AG10803 (cell line): ENCODE data around the gene NIPAL3.
A peak's percentile ranks its signal among the peaks of the same experiment; 100 is the strongest.

Source experiments
- DNase-seq: peaks from one replicate; pipeline ENCODE4 v3.0.0; 2010; ENCODE audit warnings: low read depth
- H3K4me3 ChIP-seq: 2 replicates; pipeline ENCODE4 v1.5.1; 2011; ENCODE audit warnings: mild to moderate bottlenecking, low read length, control low read depth
- TF ChIP-seq, protein P1 (sequence below): conservative IDR thresholded peaks from 2 replicates; pipeline ENCODE4 v1.5.1; 2011; ENCODE audit warnings: mild to moderate bottlenecking, low read length, control low read depth, inconsistent platforms

Gene NIPAL3

DNA sequence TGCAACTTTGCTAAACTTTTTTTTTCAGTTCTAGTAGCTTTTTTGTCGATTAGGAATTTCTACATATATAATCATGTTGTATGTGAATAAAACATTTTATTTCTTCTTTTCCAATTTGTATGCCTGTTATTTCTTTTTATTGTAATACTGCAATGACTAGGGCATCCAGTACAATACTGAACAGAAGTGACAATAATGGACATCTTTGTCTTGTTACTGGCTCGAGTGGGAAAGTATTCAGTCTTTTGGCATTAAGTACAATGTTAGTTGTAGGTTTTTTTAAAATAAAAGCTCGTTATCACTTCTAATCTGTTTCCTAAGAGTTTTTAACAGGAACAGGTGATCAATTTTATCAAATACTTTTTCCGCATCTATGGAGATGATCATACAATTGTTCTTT lies 11.8 kb upstream of the NIPAL3 start:
- no peak for DNase-seq
- H3K4me3 ChIP-seq: no peak overlapping the region
- TF ChIP-seq, protein P1, sequence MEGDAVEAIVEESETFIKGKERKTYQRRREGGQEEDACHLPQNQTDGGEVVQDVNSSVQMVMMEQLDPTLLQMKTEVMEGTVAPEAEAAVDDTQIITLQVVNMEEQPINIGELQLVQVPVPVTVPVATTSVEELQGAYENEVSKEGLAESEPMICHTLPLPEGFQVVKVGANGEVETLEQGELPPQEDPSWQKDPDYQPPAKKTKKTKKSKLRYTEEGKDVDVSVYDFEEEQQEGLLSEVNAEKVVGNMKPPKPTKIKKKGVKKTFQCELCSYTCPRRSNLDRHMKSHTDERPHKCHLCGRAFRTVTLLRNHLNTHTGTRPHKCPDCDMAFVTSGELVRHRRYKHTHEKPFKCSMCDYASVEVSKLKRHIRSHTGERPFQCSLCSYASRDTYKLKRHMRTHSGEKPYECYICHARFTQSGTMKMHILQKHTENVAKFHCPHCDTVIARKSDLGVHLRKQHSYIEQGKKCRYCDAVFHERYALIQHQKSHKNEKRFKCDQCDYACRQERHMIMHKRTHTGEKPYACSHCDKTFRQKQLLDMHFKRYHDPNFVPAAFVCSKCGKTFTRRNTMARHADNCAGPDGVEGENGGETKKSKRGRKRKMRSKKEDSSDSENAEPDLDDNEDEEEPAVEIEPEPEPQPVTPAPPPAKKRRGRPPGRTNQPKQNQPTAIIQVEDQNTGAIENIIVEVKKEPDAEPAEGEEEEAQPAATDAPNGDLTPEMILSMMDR: no peak

GRCh38 chr1:24406788-24407187 lies 8.8 kb upstream of the NIPAL3 start:
- no peak for DNase-seq
- H3K4me3 ChIP-seq: no peak overlapping the region
- TF ChIP-seq, protein P1: no peak

GRCh38 chr1:24409535-24409934 lies 6.1 kb upstream of the NIPAL3 start:
- TF ChIP-seq, protein P1: no peak
- H3K4me3 ChIP-seq: no peak overlapping the region
- peak; percentile 72 for DNase-seq

DNA sequence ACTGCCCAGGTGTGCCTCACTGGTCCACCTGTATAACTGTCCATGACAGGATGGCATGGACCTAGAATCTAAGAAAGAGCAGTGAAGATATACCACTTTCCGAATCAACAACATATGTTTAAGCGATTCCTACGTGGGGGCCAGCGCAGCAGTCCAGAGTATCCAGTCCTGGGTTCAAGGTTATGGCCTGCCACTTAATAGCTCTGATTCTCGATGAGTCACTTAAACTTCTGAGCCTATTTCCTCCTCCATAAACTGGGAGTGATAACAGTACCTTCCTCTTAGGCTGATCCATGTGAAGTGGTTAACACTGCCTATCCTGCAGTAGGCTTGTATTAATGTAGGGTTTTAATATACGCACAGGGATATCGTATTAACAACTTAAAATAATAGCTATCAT lies 4.9 kb upstream of the NIPAL3 start:
- no peak for DNase-seq
- TF ChIP-seq, protein P1: no peak
- no peak overlapping the region for H3K4me3 ChIP-seq

- no peak for DNase-seq
- TF ChIP-seq, protein P1: no peak
- no peak overlapping the region for H3K4me3 ChIP-seq
Observed at GRCh38 chr1:24411963-24412362, 3.6 kb upstream of the NIPAL3 start.

DNA sequence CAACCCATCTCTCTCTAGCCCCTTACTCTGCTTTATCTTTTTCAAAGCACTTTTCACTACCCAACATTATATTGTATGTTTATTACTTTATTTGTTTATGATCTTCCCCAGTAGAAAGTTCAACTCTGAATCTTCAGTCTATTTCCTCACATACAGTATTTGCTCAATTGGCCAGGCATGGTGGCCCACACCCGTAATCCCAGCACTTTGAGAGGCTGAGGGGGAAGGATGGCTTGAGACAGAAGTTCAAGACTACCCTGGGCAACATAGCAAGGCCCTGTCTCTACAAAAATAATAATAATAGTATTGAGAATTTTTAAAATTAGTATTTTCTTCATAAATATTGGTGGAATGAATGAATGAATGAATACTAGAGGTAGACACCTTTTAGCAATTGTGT lies 3.2 kb upstream of the NIPAL3 start:
- H3K4me3 ChIP-seq: no peak overlapping the region
- no peak for DNase-seq
- TF ChIP-seq, protein P1: no peak

- DNase-seq: peak; percentile 79
Observed at GRCh38 chr1:24413350-24414163, 2.0 kb upstream of the NIPAL3 start, which contains the start of gene STPG1. TSS of gene STPG1 (minus strand) at chr1:24413782. CDS start at chr1:24401388, 12,394 bp downstream.

More at GRCh38 chr1:24413350-24414163, 2.0 kb upstream of the NIPAL3 start, which contains the start of gene STPG1:
- TF ChIP-seq, protein P1: no peak
- peak within 1 kb of the TSS; percentile 88 for H3K4me3 ChIP-seq
